ENCODE data around the gene UHRF1. TPM values are rescaled to one million over a fixed set of nuclear protein-coding genes. Genes with fewer than 3 reads are reported as not detected.

The UHRF1 gene
- total RNA-seq, 2 donors from 2014 or later, result 3.8 to 5.3 TPM

GRCh38 chr19:4867534-4868285, 41.6 kb upstream of the UHRF1 start, which contains the start of gene PLIN3:
TSS of gene PLIN3 (minus strand) at chr19:4867667. CDS start at chr19:4861394, 6,273 bp downstream.
- H3K27me3 ChIP-seq (replicated peaks; ENCODE audit: insufficient read depth), result no peaks in the 10 kb centered on the region
- no peaks in the 10 kb centered on the region for H3K4me1 ChIP-seq (replicated peaks)
- H3K9me3 ChIP-seq, result no peaks in the 10 kb centered on the region
- TF ChIP-seq CTCF (IDR thresholded peaks at IDR 0.05) (no peak), POLR2A (IDR thresholded peaks at IDR 0.05) (peak; percentile 87), POLR2AphosphoS5 (IDR thresholded peaks at IDR 0.05) (peak; percentile 90)
- H3K27ac ChIP-seq, result peak within 1 kb of the TSS; percentile 83 to 88
- DNase-seq (ENCODE audit: low spot score), result peak; percentile 96
- H3K4me3 ChIP-seq, result peak within 1 kb of the TSS; percentile 67 to 72
- WGBS, result 9% methylated on average over 36 of the region's 46 CpGs
- intact Hi-C loops (cut with DNase I), result no loop called here
- no peaks in the 10 kb centered on the region for H3K36me3 ChIP-seq

- H3K9me3 ChIP-seq, result no peaks in the 10 kb centered on the region
- no peaks in the 10 kb centered on the region for H3K27me3 ChIP-seq (replicated peaks; ENCODE audit: insufficient read depth)
- intact Hi-C loops (cut with DNase I), result no loop called here
- DNase-seq (ENCODE audit: low spot score), result no peak
- no peaks in the 10 kb centered on the region for H3K36me3 ChIP-seq
- peak overlapping the region in 1 of 2 donors; percentile 88 for H3K27ac ChIP-seq
- TF ChIP-seq POLR2A (IDR thresholded peaks at IDR 0.05) (no peak), CTCF (IDR thresholded peaks at IDR 0.05) (no peak), POLR2AphosphoS5 (IDR thresholded peaks at IDR 0.05) (no peak)
- H3K4me3 ChIP-seq, result no peak overlapping the region
- WGBS, result 74% methylated on average over 10 of the region's 10 CpGs
- no peaks in the 10 kb centered on the region for H3K4me1 ChIP-seq (replicated peaks)
Observed at GRCh38 chr19:4868286-4868834, 40.9 kb upstream of the UHRF1 start.

GRCh38 chr19:4870025-4870700, 39.1 kb upstream of the UHRF1 start:
- no peak overlapping the region for H3K4me3 ChIP-seq
- WGBS, result 77% methylated on average over 10 of the region's 10 CpGs
- H3K4me1 ChIP-seq (replicated peaks), result no peaks in the 10 kb centered on the region
- no peaks in the 10 kb centered on the region for H3K27me3 ChIP-seq (replicated peaks; ENCODE audit: insufficient read depth)
- intact Hi-C loops (cut with DNase I), result loop anchor here (5.0 kb wide), 2 partner anchors 97 to 162 kb away; partner anchors contain the start of gene KDM4B
- DNase-seq (ENCODE audit: low spot score), result no peak
- no peaks in the 10 kb centered on the region for H3K9me3 ChIP-seq
- no peak for TF ChIP-seq POLR2AphosphoS5 (IDR thresholded peaks at IDR 0.05)
- TF ChIP-seq CTCF (IDR thresholded peaks at IDR 0.05), result no peak
- TF ChIP-seq POLR2A (IDR thresholded peaks at IDR 0.05), result no peak
- H3K36me3 ChIP-seq, result no peaks in the 10 kb centered on the region
- no peak overlapping the region for H3K27ac ChIP-seq

GRCh38 chr19:4871711-4872110, 37.6 kb upstream of the UHRF1 start:
- Histone ChIP-seq H3K4me1 (replicated peaks) (no peaks in the 10 kb centered on the region), H3K9me3 (no peaks in the 10 kb centered on the region), H3K36me3 (no peaks in the 10 kb centered on the region), H3K27me3 (replicated peaks; ENCODE audit: insufficient read depth) (no peaks in the 10 kb centered on the region), H3K27ac (no peak overlapping the region), H3K4me3 (no peak overlapping the region)
- DNase-seq (ENCODE audit: low spot score), result no peak
- intact Hi-C loops (cut with DNase I), result loop anchor here (5.0 kb wide), 2 partner anchors 96 to 161 kb away; partner anchors contain the start of gene KDM4B
- TF ChIP-seq POLR2A (IDR thresholded peaks at IDR 0.05) (no peak), CTCF (IDR thresholded peaks at IDR 0.05) (no peak), POLR2AphosphoS5 (IDR thresholded peaks at IDR 0.05) (no peak)
- 72% methylated on average over 6 of the region's 6 CpGs for WGBS

Data from prostate gland (tissue), 2 donors.